HepG2 (cell line): ENCODE results near the gene IQSEC1. TPM values are rescaled to one million over a fixed set of nuclear protein-coding genes. Genes with fewer than 3 reads are reported as not detected.

ENCODE experiments used
- ATAC-seq: fragments of 200-7000 bp; cut with Tn5 transposase; 3 replicates; pipeline ENCODE4 v1.9.1; 2020; ENCODE audit warnings: mild to moderate bottlenecking, moderate library complexity
- BruUV-seq: library from RNA; stranded (reverse); fragments of 400-500 nt; replicated peaks from 2 replicates; lab custom pipeline; 2021; lab: Mats Ljungman, UMichigan
- CTCF ChIA-PET: fragments of 300-600 bp; formaldehyde crosslinking; extraction: SDS; loops from one replicate; lab custom pipeline; 2021; ENCODE audit warnings: low total read pairs, inconsistent platforms, low intra/inter-chr PET ratio; lab: Yijun Ruan, JAX
- POLR2A ChIA-PET: fragments of 350-600 bp; sonication (Branson Sonifier 250); formaldehyde crosslinking; loops from one replicate; lab custom pipeline; 2020; ENCODE audit warnings: antibody characterized with exemption, inconsistent platforms; lab: Yijun Ruan, JAX
- DNase-seq: peaks from one replicate; pipeline ENCODE4 v3.0.0-alpha.2; 2015; ENCODE audit warnings: low spot score
- FAIRE-seq: peaks from 3 replicates; lab custom pipeline; 2011; peaks lifted over from hg19 to GRCh38; lab: Jason Lieb, UNC
- H2AFZ ChIP-seq: one replicate; pipeline ENCODE4 v1.6.1; 2011; ENCODE audit warnings: low read length, inconsistent platforms
- H3K27ac ChIP-seq: fragments of 300-600 bp; 3 replicates; pipeline ENCODE4 v1.8.0; 2011; ENCODE audit warnings: mixed run types, mild to moderate bottlenecking, mixed read lengths, low read length, inconsistent platforms; ENCODE audit not compliant: insufficient read depth; ENCODE audit errors: extremely low read length
- H3K27me3 ChIP-seq, 2 experiments: fragments of 200-600 bp in 1 of 2; 2 replicates in 1 of 2; 3 replicates in 1 of 2; pipeline versions ENCODE4 v1.6.0 to v1.8.0; 2011; ENCODE audit warnings: low read length in 2 of 2, mild to moderate bottlenecking in 2 of 2, moderate library complexity in 2 of 2, inconsistent platforms in 1 of 2; ENCODE audit not compliant: insufficient read depth in 2 of 2, control insufficient read depth in 1 of 2
- H3K36me3 ChIP-seq, 2 experiments: fragments of 200-600 bp in 1 of 2; replicated peaks in 1 of 2; 2 replicates in 1 of 2; 3 replicates in 1 of 2; pipeline versions ENCODE4 v1.5.1 to v1.8.0; 2011; ENCODE audit warnings: low read length in 2 of 2, inconsistent platforms in 1 of 2; ENCODE audit not compliant: insufficient read depth in 2 of 2, control insufficient read depth in 1 of 2
- H3K4me1 ChIP-seq: 2 replicates; pipeline ENCODE4 v1.5.1; 2012; ENCODE audit warnings: low read length, inconsistent platforms; ENCODE audit not compliant: insufficient read depth
- H3K4me2 ChIP-seq: 2 replicates; pipeline ENCODE4 v1.6.0; 2011; ENCODE audit warnings: low read depth, low read length, inconsistent platforms
- H3K4me3 ChIP-seq, 3 experiments: fragments of 200-600 bp in 1 of 3; sonication (generic), shearing (Covaris generic) in 1 of 3; replicated peaks in 1 of 3; 2 replicates each; pipeline ENCODE4 v1.5.1; 2011 to 2016; ENCODE audit warnings: low read length in 3 of 3, inconsistent platforms in 2 of 3, low read depth in 2 of 3, mild to moderate bottlenecking in 2 of 3, control low read depth in 1 of 3, mixed read lengths in 1 of 3; ENCODE audit not compliant: insufficient read depth in 1 of 3
- H3K79me2 ChIP-seq: one replicate; pipeline ENCODE4 v1.6.1; 2011; ENCODE audit warnings: low read length, inconsistent platforms; ENCODE audit not compliant: insufficient read depth
- H3K9ac ChIP-seq: 2 replicates; pipeline ENCODE4 v1.6.0; 2011; ENCODE audit warnings: mild to moderate bottlenecking, low read depth, low read length, inconsistent platforms; ENCODE audit not compliant: insufficient read depth
- H3K9me3 ChIP-seq: 2 replicates; pipeline ENCODE4 v1.5.1; 2012; ENCODE audit warnings: mild to moderate bottlenecking, low read length
- H4K20me1 ChIP-seq: 2 replicates; pipeline ENCODE4 v1.6.0; 2011; ENCODE audit warnings: inconsistent platforms, mild to moderate bottlenecking, low read length, moderate library complexity; ENCODE audit not compliant: insufficient read depth
- DNMT1 ChIP-seq: sonication (generic); formaldehyde crosslinking; IDR thresholded peaks from 2 replicates; pipeline ENCODE4 v1.5.1; 2020; ENCODE audit warnings: mild to moderate bottlenecking, missing genetic modification reagents
- WGBS: methylation state at CpG from one replicate; pipeline ENCODE4 v1.1.6; 2017; ENCODE audit warnings: low lambda C conversion rate; 5-methylcytosine and 5-hydroxymethylcytosine counted together
- in situ Hi-C: cut with HindIII; loops from 2 replicates; pipeline ENCODE4 v1.10.0; 2017; ENCODE audit warnings: low pct_unique_long_range_greater_than_20kb; ENCODE audit not compliant: extremely low pct_ligation_motif_present
- intact Hi-C: fragments of 100-400 bp; cut with micrococcal nuclease; formaldehyde crosslinking; loops from one replicate; pipeline ENCODE4 v1.10.0; 2022; ENCODE audit not compliant: unreplicated experiment
- polyA plus RNA-seq, 8 experiments: library from polyadenylated mRNA; depleted of rRNA in 3 of 8; stranded (reverse) in 7 of 8; unstranded in 1 of 8; fragments of >200 nt; fragmentation: Illumina TruSeq in 4 of 8; extraction: Trizol in 4 of 8; gene quantifications; 2 replicates each; pipeline versions ENCODE4 v1.2.1 to v1.2.3, GENCODE V29; 2011 to 2016; ENCODE audit warnings: low read depth in 4 of 8, missing spikeins in 1 of 8, mixed read lengths in 1 of 8; ENCODE audit not compliant: insufficient read depth in 1 of 8
- total RNA-seq, 5 experiments: library from RNA; depleted of rRNA; stranded (reverse); fragments of >200 nt; fragmentation: Illumina TruSeq; extraction: Trizol; gene quantifications; 2 replicates each; pipeline ENCODE4 v1.2.3, GENCODE V29; 2016; ENCODE audit warnings: low read depth in 1 of 5
- TF ChIP-seq, protein P1 (sequence below): sonication (generic); formaldehyde crosslinking; IDR thresholded peaks from 2 replicates; pipeline ENCODE4 v1.8.1; 2023; ENCODE audit warnings: mild to moderate bottlenecking, inconsistent platforms, moderate library complexity, missing genetic modification reagents, borderline replicate concordance
- TF ChIP-seq, protein P2 (sequence below): sonication (generic); formaldehyde crosslinking; IDR thresholded peaks from 2 replicates; pipeline ENCODE4 v1.5.1; 2020; ENCODE audit warnings: mild to moderate bottlenecking, moderate library complexity, missing genetic modification reagents

IQSEC1 gene
- total and polyA plus RNA-seq, 2 of the 13 experiments (the other 11 are each of a cell fraction or from before 2014, with no cell fraction given) = 17.4 to 20.2 TPM

DNA sequence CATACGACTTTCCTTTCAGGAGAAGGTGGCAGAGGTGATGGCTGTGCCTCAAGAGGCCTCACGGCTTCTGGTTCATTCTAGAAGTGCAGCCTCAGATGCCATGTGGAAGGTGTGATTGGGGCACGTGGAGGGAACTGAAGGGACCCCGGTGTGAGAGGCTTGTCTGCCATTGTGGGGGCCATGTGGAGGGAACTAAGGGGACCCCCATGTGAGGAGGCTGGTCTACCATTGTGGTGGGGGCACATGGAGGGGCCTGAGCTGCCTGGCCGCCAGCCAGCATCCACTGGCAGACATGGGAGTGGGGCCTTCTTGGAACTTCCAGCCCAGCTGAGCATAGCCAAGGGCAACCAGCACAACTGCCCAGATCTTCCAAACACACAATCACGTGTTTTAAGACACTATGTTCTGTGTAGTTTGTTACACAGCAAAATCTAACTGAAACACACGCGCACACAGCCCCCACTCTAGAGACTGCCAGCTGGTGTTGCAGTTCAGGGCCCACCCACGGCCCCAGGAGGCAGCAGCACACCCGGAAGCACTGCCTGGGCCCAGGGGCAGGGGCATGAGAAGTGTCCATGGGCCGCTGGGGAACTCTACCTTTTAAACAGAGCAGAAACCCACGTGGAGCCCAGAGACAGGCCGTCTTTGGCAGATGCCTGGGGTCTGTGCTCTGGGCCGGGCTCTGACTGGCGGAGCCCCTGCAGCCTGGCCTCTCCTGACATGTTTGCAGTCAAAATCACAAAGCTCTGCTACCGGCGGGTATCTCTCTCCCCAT, 66.8 kb downstream of the IQSEC1 start:
- POLR2A ChIA-PET = no interaction called here

More for the DNA sequence above, 66.8 kb downstream of the IQSEC1 start:
- 95% methylated on average over 10 of the region's 17 CpGs for WGBS
- no TSS peak for BruUV-seq
- in situ Hi-C loops = no loop called here
- Histone ChIP-seq H4K20me1 (0 out of 2 replicates have a peak, but pooled peaks cover 2% of the 10 kb centered on the region), H3K27me3 (no peaks in the 10 kb centered on the region), H3K9me3 (no peaks in the 10 kb centered on the region), H3K36me3 (no peaks in the 10 kb centered on the region; a peak in 1 of 5 replicates), H3K79me2 (no peaks in the 10 kb centered on the region), H3K9ac (no peak overlapping the region), H3K4me1 (peaks cover under 1% of the 10 kb centered on the region; the same call in 1 of the 2 replicates), H2AFZ (no peak overlapping the region), H3K4me3 (no peak overlapping the region)
- CTCF ChIA-PET = no interaction called here
- no peak for FAIRE-seq
- intact Hi-C loops = no loop called here
- TF ChIP-seq, protein P1, sequence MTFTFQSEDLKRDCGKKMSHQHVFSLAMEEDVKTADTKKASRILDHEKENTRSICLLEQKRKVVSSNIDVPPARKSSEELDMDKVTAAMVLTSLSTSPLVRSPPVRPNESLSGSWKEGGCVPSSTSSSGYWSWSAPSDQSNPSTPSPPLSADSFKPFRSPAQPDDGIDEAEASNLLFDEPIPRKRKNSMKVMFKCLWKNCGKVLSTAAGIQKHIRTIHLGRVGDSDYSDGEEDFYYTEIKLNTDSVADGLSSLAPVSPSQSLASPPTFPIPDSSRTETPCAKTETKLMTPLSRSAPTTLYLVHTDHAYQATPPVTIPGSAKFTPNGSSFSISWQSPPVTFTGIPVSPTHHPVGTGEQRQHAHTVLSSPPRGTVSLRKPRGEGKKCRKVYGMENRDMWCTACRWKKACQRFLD (CRISPR knock-in tag) = no peak
- TF ChIP-seq, protein P2, sequence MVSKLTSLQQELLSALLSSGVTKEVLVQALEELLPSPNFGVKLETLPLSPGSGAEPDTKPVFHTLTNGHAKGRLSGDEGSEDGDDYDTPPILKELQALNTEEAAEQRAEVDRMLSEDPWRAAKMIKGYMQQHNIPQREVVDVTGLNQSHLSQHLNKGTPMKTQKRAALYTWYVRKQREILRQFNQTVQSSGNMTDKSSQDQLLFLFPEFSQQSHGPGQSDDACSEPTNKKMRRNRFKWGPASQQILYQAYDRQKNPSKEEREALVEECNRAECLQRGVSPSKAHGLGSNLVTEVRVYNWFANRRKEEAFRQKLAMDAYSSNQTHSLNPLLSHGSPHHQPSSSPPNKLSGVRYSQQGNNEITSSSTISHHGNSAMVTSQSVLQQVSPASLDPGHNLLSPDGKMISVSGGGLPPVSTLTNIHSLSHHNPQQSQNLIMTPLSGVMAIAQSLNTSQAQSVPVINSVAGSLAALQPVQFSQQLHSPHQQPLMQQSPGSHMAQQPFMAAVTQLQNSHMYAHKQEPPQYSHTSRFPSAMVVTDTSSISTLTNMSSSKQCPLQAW (CRISPR knock-in tag) = no peak
- TF ChIP-seq DNMT1 (CRISPR knock-in tag) = no peak
- TF ChIP-seq, all 625 proteins: peak for 0
- DNase-seq (no peak), ATAC-seq (no peak; the same call in 2 of the 3 replicates)
- Histone ChIP-seq H3K4me2 (no peak overlapping the region), H3K27ac (no peak overlapping the region)
